Thyroid gland (tissue), 4 donors: ENCODE results near the gene CLEC3B. TPM values are rescaled to one million over a fixed set of nuclear protein-coding genes. Genes with fewer than 3 reads are reported as not detected.

Source experiments
- DNase-seq, 2 donors: peaks; one replicate each; pipeline ENCODE4 v3.0.0-alpha.2; 2019
- H3K27ac ChIP-seq, 3 donors: fragments of 200-600 bp; sonication (generic); 1 replicate in 2 of 3; 2 replicates in 1 of 3; pipeline ENCODE4 v1.5.1; 2016 to 2019; ENCODE audit warnings: mild to moderate bottlenecking in 1 of 3, moderate library complexity in 1 of 3
- H3K27me3 ChIP-seq: fragments of 200-600 bp; sonication (generic); one replicate; pipeline ENCODE4 v1.5.1; 2019
- H3K36me3 ChIP-seq, 2 donors: fragments of 200-600 bp; sonication (generic); one replicate each; pipeline ENCODE4 v1.5.1; 2016 to 2019
- H3K4me1 ChIP-seq, 2 donors: fragments of 200-600 bp; sonication (generic); one replicate each; pipeline ENCODE4 v1.5.1; 2017 to 2019
- H3K4me3 ChIP-seq, 3 donors: fragments of 200-600 bp; sonication (generic); replicated peaks in 1 of 3; 1 replicate in 2 of 3; 2 replicates in 1 of 3; pipeline ENCODE4 v1.5.1; 2016; ENCODE audit warnings: mild to moderate bottlenecking in 1 of 3
- H3K9me3 ChIP-seq: fragments of 200-600 bp; sonication (generic); one replicate; pipeline ENCODE4 v1.5.1; 2017
- CTCF ChIP-seq, 6 experiments: fragments of 200-600 bp in 3 of 6; fragments of 450-650 bp in 3 of 6; sonication (generic) in 3 of 6; IDR thresholded peaks; one replicate each; pipeline ENCODE4 v1.5.1; 2016 to 2019; ENCODE audit warnings: antibody characterized with exemption in 6 of 6, mild to moderate bottlenecking in 2 of 6, inconsistent platforms in 1 of 6, moderate library complexity in 1 of 6
- POLR2A ChIP-seq, 2 donors: fragments of 450-650 bp; IDR thresholded peaks; one replicate each; pipeline ENCODE4 v1.6.1; 2017; ENCODE audit warnings: antibody characterized with exemption in 2 of 2, mild to moderate bottlenecking in 2 of 2, moderate library complexity in 1 of 2
- WGBS, 2 donors: methylation state at CpG; one replicate each; pipeline ENCODE4 v1.1.5; 2017; 5-methylcytosine and 5-hydroxymethylcytosine counted together
- intact Hi-C: fragments of 100-400 bp; cut with DNase I; formaldehyde crosslinking; loops from one replicate; pipeline ENCODE4 v1.15.1; 2023
- total RNA-seq, 4 donors: library from RNA; depleted of rRNA; stranded (reverse); fragments of >200 nt; gene quantifications; one replicate each; pipeline ENCODE4 v1.2.3, GENCODE V29; 2016

The CLEC3B gene
- 10 to 100 TPM; 28.2 to 78.4 (median 32.5) TPM for total RNA-seq

GRCh38 chr3:45026038-45026437, at the start of gene CLEC3B:
Gene CLEC3B (plus strand): TSS chr3:45026303. CDS start chr3:45026363, 60 bp downstream.
- intact Hi-C loops = no loop called here
- WGBS, 2 donors = 15 to 27% methylated on average over 11 to 12 of the region's 13 CpGs
- no peak for TF ChIP-seq POLR2A (IDR thresholded peaks at IDR 0.05)
- no peak for TF ChIP-seq CTCF (IDR thresholded peaks at IDR 0.05)
- Histone ChIP-seq H3K4me1 (peaks cover 6 to 32% of the 10 kb centered on the region in 2 donors), H3K36me3 (no peaks in the 10 kb centered on the region), H3K4me3 (no peak within 1 kb of the TSS), H3K27me3 (no peaks in the 10 kb centered on the region), H3K27ac (peak within 1 kb of the TSS; percentile 12 to 56 (median 45)), H3K9me3 (no peaks in the 10 kb centered on the region)
- peak; percentile 63 to 66 for DNase-seq

- H3K4me3 ChIP-seq = no peak overlapping the region
- peaks cover 39 to 84% of the 10 kb centered on the region in 2 donors for H3K4me1 ChIP-seq
- peak overlapping the region in 2 of 3 donors; percentile 83 to 88 for H3K27ac ChIP-seq
- H3K36me3 ChIP-seq = no peaks in the 10 kb centered on the region
- DNase-seq = no peak
- WGBS, 2 donors = 100% methylated on average over 1 of the region's 1 CpG
- no peaks in the 10 kb centered on the region for H3K27me3 ChIP-seq
- H3K9me3 ChIP-seq = no peaks in the 10 kb centered on the region
- TF ChIP-seq POLR2A (IDR thresholded peaks at IDR 0.05) = no peak
- TF ChIP-seq CTCF (IDR thresholded peaks at IDR 0.05) = no peak
- intact Hi-C loops = loop anchor here (10.0 kb wide), 1 partner anchor 46 kb away; no protein-coding TSS in a partner anchor
Observed at GRCh38 chr3:44981220-44981619, 44.9 kb upstream of the CLEC3B start.

GRCh38 chr3:44981751-44982150, 44.4 kb upstream of the CLEC3B start:
- no peaks in the 10 kb centered on the region for H3K27me3 ChIP-seq
- DNase-seq = no peak
- peak overlapping the region in 2 of 3 donors; percentile 83 to 88 for H3K27ac ChIP-seq
- H3K36me3 ChIP-seq = no peaks in the 10 kb centered on the region
- no peaks in the 10 kb centered on the region for H3K9me3 ChIP-seq
- TF ChIP-seq CTCF (IDR thresholded peaks at IDR 0.05) = no peak
- TF ChIP-seq POLR2A (IDR thresholded peaks at IDR 0.05) = no peak
- H3K4me1 ChIP-seq = peaks cover 38 to 88% of the 10 kb centered on the region in 2 donors
- H3K4me3 ChIP-seq = no peak overlapping the region
- WGBS, 2 donors = 86 to 91% methylated on average over 4 of the region's 4 CpGs
- intact Hi-C loops = loop anchor here (10.0 kb wide), 1 partner anchor 47 kb away; no protein-coding TSS in a partner anchor

GRCh38 chr3:44982817-44983216, 43.3 kb upstream of the CLEC3B start:
- no peaks in the 10 kb centered on the region for H3K27me3 ChIP-seq
- H3K27ac ChIP-seq = peak overlapping the region; percentile 77 to 88 (median 83)
- intact Hi-C loops = loop anchor here (10.0 kb wide), 1 partner anchor 48 kb away; no protein-coding TSS in a partner anchor
- no peak overlapping the region for H3K4me3 ChIP-seq
- H3K4me1 ChIP-seq = peaks cover 37 to 88% of the 10 kb centered on the region in 2 donors
- WGBS, 2 donors = 86 to 91% methylated on average over 3 of the region's 3 CpGs
- no peak for DNase-seq
- H3K9me3 ChIP-seq = no peaks in the 10 kb centered on the region
- H3K36me3 ChIP-seq = no peaks in the 10 kb centered on the region
- TF ChIP-seq POLR2A (IDR thresholded peaks at IDR 0.05) (no peak), CTCF (IDR thresholded peaks at IDR 0.05) (no peak)

- H3K4me1 ChIP-seq = peaks cover 43 to 90% of the 10 kb centered on the region in 2 donors
- no peaks in the 10 kb centered on the region for H3K36me3 ChIP-seq
- peak overlapping the region; percentile 77 to 88 (median 83) for H3K27ac ChIP-seq
- intact Hi-C loops = loop anchor here (10.0 kb wide), 1 partner anchor 49 kb away; no protein-coding TSS in a partner anchor
- no peak overlapping the region for H3K4me3 ChIP-seq
- TF ChIP-seq POLR2A (IDR thresholded peaks at IDR 0.05) = no peak
- WGBS, 2 donors = 19 to 43% methylated on average over 1 of the region's 1 CpG
- no peaks in the 10 kb centered on the region for H3K9me3 ChIP-seq
- DNase-seq = peak; percentile 34 to 68
- H3K27me3 ChIP-seq = no peaks in the 10 kb centered on the region
Observed at GRCh38 chr3:44983484-44983941, 42.6 kb upstream of the CLEC3B start.
